CD8-positive, alpha-beta memory T cell (primary cell): ENCODE results near the gene ZFP62. TPM values are rescaled to one million over a fixed set of nuclear protein-coding genes. Genes with fewer than 3 reads are reported as not detected.
A peak's percentile ranks its signal among the peaks of the same experiment; 100 is the strongest.

Experiments
- CTCF ChIA-PET: fragments of 350-600 bp; sonication (Branson Sonifier 250); formaldehyde crosslinking; loops from one replicate; lab custom pipeline; 2021; ENCODE audit warnings: antibody characterized with exemption; lab: Charles Lee
- POLR2A ChIA-PET: fragments of 350-600 bp; sonication (Branson Sonifier 250); formaldehyde crosslinking; loops from one replicate; lab custom pipeline; 2021; ENCODE audit warnings: antibody characterized with exemption; lab: Charles Lee
- DNase-seq, 5 donors: peaks; one replicate each; pipeline versions ENCODE4 v3.0.0 to v3.0.0-alpha.2; 2020 to 2022; ENCODE audit warnings: mixed read lengths in 1 of 5
- H3K27ac ChIP-seq: one replicate; pipeline ENCODE4 v1.7.0; 2013; ENCODE audit warnings: low read depth, mild to moderate bottlenecking, low read length, moderate library complexity
- H3K27me3 ChIP-seq: 2 replicates; pipeline ENCODE4 v1.7.0; 2013; ENCODE audit warnings: low read length, mild to moderate bottlenecking; ENCODE audit not compliant: insufficient read depth, poor library complexity, severe bottlenecking
- H3K36me3 ChIP-seq: 2 replicates; pipeline ENCODE4 v1.7.0; 2013; ENCODE audit warnings: mild to moderate bottlenecking, low read length, moderate library complexity; ENCODE audit not compliant: insufficient read depth
- H3K4me1 ChIP-seq: 2 replicates; pipeline ENCODE4 v1.7.0; 2013; ENCODE audit warnings: mild to moderate bottlenecking, low read length, moderate library complexity; ENCODE audit not compliant: insufficient read depth
- H3K4me3 ChIP-seq: 2 replicates; pipeline ENCODE4 v1.7.0; 2013; ENCODE audit warnings: mild to moderate bottlenecking, low read length
- H3K9me3 ChIP-seq: 2 replicates; pipeline ENCODE4 v1.7.0; 2013; ENCODE audit warnings: mild to moderate bottlenecking, low read length
- H3K27ac Mint-ChIP-seq, 8 donors: one replicate each; pipeline ENCODE4 v1.8.0; 2020 to 2021; ENCODE audit warnings: mixed read lengths in 8 of 8, mild to moderate bottlenecking in 6 of 8, inconsistent platforms in 3 of 8, moderate library complexity in 3 of 8
- H3K27me3 Mint-ChIP-seq, 2 donors: one replicate each; pipeline ENCODE4 v1.8.0; 2020 to 2021; ENCODE audit warnings: mixed read lengths in 2 of 2, mild to moderate bottlenecking in 1 of 2, moderate library complexity in 1 of 2
- H3K36me3 Mint-ChIP-seq, 3 donors: one replicate each; pipeline ENCODE4 v1.8.0; 2020 to 2021; ENCODE audit warnings: mixed read lengths in 3 of 3, inconsistent platforms in 1 of 3, mild to moderate bottlenecking in 1 of 3
- H3K4me1 Mint-ChIP-seq, 3 donors: one replicate each; pipeline ENCODE4 v1.8.0; 2020 to 2021; ENCODE audit warnings: mixed read lengths in 3 of 3, inconsistent platforms in 1 of 3, mild to moderate bottlenecking in 1 of 3
- H3K4me3 Mint-ChIP-seq, 7 donors: one replicate each; pipeline ENCODE4 v1.8.0; 2020 to 2021; ENCODE audit warnings: mixed read lengths in 7 of 7, mild to moderate bottlenecking in 6 of 7, moderate library complexity in 4 of 7, inconsistent platforms in 2 of 7
- H3K9me3 Mint-ChIP-seq, 5 donors: one replicate each; pipeline ENCODE4 v1.8.0; 2020 to 2022; ENCODE audit warnings: mixed read lengths in 5 of 5, mild to moderate bottlenecking in 3 of 5, moderate library complexity in 2 of 5, inconsistent platforms in 1 of 5
- polyA plus RNA-seq: library from polyadenylated mRNA; unstranded; fragments of 300-500 nt; fragmentation: Illumina TruSeq; gene quantifications from one replicate; pipeline ENCODE4 v1.2.3, GENCODE V29; 2021
- total RNA-seq, 2 experiments: library from RNA; stranded (reverse); gene quantifications; one replicate each; pipeline ENCODE4 v1.2.3, GENCODE V29; 2021

ZFP62 gene
- total and polyA plus RNA-seq, 3 experiments from 2014 or later, result 20.1 to 34.1 (median 27.6) TPM

DNA sequence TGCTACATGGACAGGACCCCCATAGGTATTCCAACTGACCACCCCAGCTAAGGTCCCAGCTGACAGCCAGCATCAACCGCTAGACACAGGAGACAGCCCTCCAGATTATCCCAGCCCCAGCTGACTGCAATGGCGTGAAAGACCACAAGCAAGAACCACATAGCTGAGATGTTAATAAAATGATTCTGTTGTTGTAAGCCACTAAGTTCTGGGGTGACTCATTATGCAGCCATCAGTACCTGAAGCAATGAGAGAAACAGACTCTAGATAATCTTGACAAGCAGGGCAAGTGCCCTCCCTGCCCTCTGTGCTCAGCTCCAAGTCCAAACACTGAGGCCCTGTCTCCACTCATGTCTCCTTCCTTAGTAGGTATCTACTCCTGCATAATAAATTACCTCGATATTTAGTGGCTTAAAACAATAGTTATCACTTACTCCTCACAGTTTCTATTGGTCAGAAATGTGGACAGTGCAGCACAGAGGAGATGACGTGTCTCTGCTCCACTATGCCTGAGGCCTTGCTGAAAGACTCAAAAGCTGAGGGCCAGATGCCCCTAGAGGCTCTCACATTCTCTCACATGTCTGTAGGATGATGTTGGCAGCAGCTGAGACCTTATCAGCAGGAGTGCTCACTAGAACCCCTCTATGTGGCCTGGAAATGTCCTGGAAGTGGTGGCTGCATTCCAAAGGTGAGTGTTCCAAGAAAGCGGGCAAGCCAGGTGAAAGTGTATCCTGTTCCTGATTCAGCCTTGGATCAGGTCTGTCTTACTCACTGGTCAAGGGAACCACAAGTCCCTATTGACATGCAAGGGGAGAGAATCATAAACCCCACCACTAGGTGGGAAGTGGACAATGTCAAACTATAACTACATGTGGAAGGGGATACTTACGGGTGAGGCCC, 60.9 kb downstream of the ZFP62 start:
- H3K36me3 ChIP-seq, result peaks cover 16% of the 10 kb centered on the region
- H3K9me3 ChIP-seq, result no peaks in the 10 kb centered on the region
- Mint-ChIP-seq H3K4me1 (peaks cover 77 to 82% (median 80%) of the 10 kb centered on the region in 3 donors), H3K4me3 (peak overlapping the region; percentile 88 to 96 (median 92)), H3K27me3 (peaks cover 0 to 2% of the 10 kb centered on the region in 2 donors), H3K27ac (peak overlapping the region; percentile 69 to 93 (median 90)), H3K9me3 (no peaks in the 10 kb centered on the region), H3K36me3 (peaks cover 0 to 76% (median 10%) of the 10 kb centered on the region in 3 donors)
- ChIA-PET POLR2A (interaction anchor here (1.6 to 6.0 kb wide), 3 partner anchors 8 to 31 kb away, joined by 3 to 62 read pairs (median 33); no protein-coding TSS in a partner anchor), CTCF (interaction anchor here (1.5 kb wide), 1 partner anchor 15 kb away, joined by 4 read pairs; no protein-coding TSS in a partner anchor)
- H3K27me3 ChIP-seq, result no peaks in the 10 kb centered on the region
- peak overlapping the region; percentile 40 for H3K4me3 ChIP-seq
- no peak for DNase-seq
- no peak overlapping the region for H3K27ac ChIP-seq
- H3K4me1 ChIP-seq, result peaks cover 74% of the 10 kb centered on the region

DNA sequence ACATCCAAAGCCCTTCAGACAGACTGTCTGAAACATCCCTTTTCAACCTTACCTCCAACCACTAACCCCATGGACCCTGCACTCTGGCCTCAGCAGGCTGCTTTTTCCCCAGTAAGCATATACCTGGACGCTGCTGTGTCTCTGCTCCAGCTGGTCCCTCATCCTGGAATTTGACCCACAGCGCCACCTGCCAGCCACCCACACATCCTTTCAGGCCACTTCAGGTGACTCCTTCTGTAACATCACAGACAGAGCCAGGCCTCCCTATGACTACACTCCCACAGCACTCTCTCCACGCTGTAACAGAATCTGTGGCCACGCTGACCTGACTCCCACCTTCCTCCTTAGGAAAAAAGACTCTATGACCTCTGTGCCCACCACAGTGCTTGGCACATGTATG, 61.9 kb downstream of the ZFP62 start:
- Histone ChIP-seq H3K4me3 (peak overlapping the region; percentile 40), H3K9me3 (no peaks in the 10 kb centered on the region), H3K4me1 (peaks cover 72% of the 10 kb centered on the region), H3K27ac (no peak overlapping the region), H3K36me3 (peaks cover 16% of the 10 kb centered on the region), H3K27me3 (no peaks in the 10 kb centered on the region)
- DNase-seq, result peak in 1 of 5 donors; percentile 14
- POLR2A ChIA-PET, result interaction anchor here (6.0 kb wide), 1 partner anchor 32 kb away, joined by 62 read pairs; no protein-coding TSS in a partner anchor
- peak overlapping the region; percentile 69 to 93 (median 90) for H3K27ac Mint-ChIP-seq
- H3K9me3 Mint-ChIP-seq, result no peaks in the 10 kb centered on the region
- peak overlapping the region; percentile 66 to 96 (median 91) for H3K4me3 Mint-ChIP-seq
- peaks cover 0 to 81% (median 10%) of the 10 kb centered on the region in 3 donors for H3K36me3 Mint-ChIP-seq
- H3K27me3 Mint-ChIP-seq, result no peaks in the 10 kb centered on the region
- peaks cover 78 to 82% (median 78%) of the 10 kb centered on the region in 3 donors for H3K4me1 Mint-ChIP-seq
- CTCF ChIA-PET, result interaction anchor here (1.0 to 1.5 kb wide), 2 partner anchors 14 to 32 kb away, joined by 3 to 4 read pairs; no protein-coding TSS in a partner anchor

GRCh38 chr5:180798193-180798592, 62.9 kb downstream of the ZFP62 start:
- CTCF ChIA-PET, result interaction anchor here (1.0 kb wide), 1 partner anchor 33 kb away, joined by 3 read pairs; no protein-coding TSS in a partner anchor
- DNase-seq, result no peak
- Mint-ChIP-seq H3K4me1 (peaks cover 80 to 86% (median 84%) of the 10 kb centered on the region in 3 donors), H3K27me3 (no peaks in the 10 kb centered on the region), H3K9me3 (no peaks in the 10 kb centered on the region), H3K4me3 (peak overlapping the region; percentile 63 to 96 (median 89)), H3K27ac (peak overlapping the region; percentile 28 to 92 (median 88)), H3K36me3 (peaks cover 0 to 81% (median 10%) of the 10 kb centered on the region in 3 donors)
- Histone ChIP-seq H3K9me3 (no peaks in the 10 kb centered on the region), H3K27me3 (no peaks in the 10 kb centered on the region), H3K4me3 (peak overlapping the region; percentile 20), H3K4me1 (peaks cover 71% of the 10 kb centered on the region), H3K36me3 (peaks cover 16% of the 10 kb centered on the region), H3K27ac (no peak overlapping the region)
- POLR2A ChIA-PET, result no interaction called here

Other genes starting within 250 kb of the ZFP62 start
- gene FLT4, start 211.7 kb downstream of the ZFP62 start, total RNA-seq, result 1 to 10 TPM; 6.0 to 8.2 TPM
- 12.7 TPM for gene FLT4, start 211.7 kb downstream of the ZFP62 start, polyA plus RNA-seq
- not detected for gene OR2Y1, start 121.2 kb downstream of the ZFP62 start, total RNA-seq
- gene OR2Y1, start 121.2 kb downstream of the ZFP62 start, polyA plus RNA-seq, result not detected
- 100 to 1,000 TPM; 125 to 132 TPM for gene MGAT1, start 58.5 kb downstream of the ZFP62 start, total RNA-seq
- 157 TPM for gene MGAT1, start 58.5 kb downstream of the ZFP62 start, polyA plus RNA-seq
- under 1 TPM in 1 of 2 experiments, not detected in 1; 0.13 TPM for gene BTNL8, start 37.9 kb upstream of the ZFP62 start, total RNA-seq
- gene BTNL8, start 37.9 kb upstream of the ZFP62 start, polyA plus RNA-seq, result not detected
- not detected for gene BTNL3, start 127.6 kb upstream of the ZFP62 start, total RNA-seq
- not detected for gene BTNL3, start 127.6 kb upstream of the ZFP62 start, polyA plus RNA-seq
- not detected for gene BTNL9, start 179.0 kb upstream of the ZFP62 start, total RNA-seq
- gene BTNL9, start 179.0 kb upstream of the ZFP62 start, polyA plus RNA-seq, result not detected